Measurements from ENCODE around the gene ANKS1B. TPM values are rescaled to one million over a fixed set of nuclear protein-coding genes. Genes with fewer than 3 reads are reported as not detected.
"Not testable (repeated sequence)": the region's sequence is repeated elsewhere in the genome, so short reads cannot be mapped to it uniquely, and the experiment has no call there.

ANKS1B gene
- total and polyA plus RNA-seq, 3 experiments from 2014 or later: 0.39 to 0.60 TPM; not detected in 1

GRCh38 chr12:99732131-99732530 is 252.6 kb downstream of the ANKS1B start:
- Mint-ChIP-seq H3K9me3 (peaks cover 0 to 11% (median 7%) of the 10 kb centered on the region in 5 donors), H3K4me3 (no peak overlapping the region), H3K27me3 (peaks cover 0 to 1% of the 10 kb centered on the region in 2 donors), H3K27ac (no peak overlapping the region), H3K4me1 (no peaks in the 10 kb centered on the region), H3K36me3 (no peaks in the 10 kb centered on the region)
- H3K4me1 ChIP-seq (ENCODE audit: insufficient read depth, low read length): no peaks in the 10 kb centered on the region
- ChIA-PET CTCF (no interaction called here), POLR2A (no interaction called here)
- no peak for DNase-seq
- H3K27ac ChIP-seq (ENCODE audit: low read depth, low read length): no peak overlapping the region
- H3K27me3 ChIP-seq (ENCODE audit: insufficient read depth, low read length, poor library complexity, severe bottlenecking): no peaks in the 10 kb centered on the region
- no peaks in the 10 kb centered on the region for H3K36me3 ChIP-seq (ENCODE audit: insufficient read depth, low read length)
- H3K9me3 ChIP-seq (ENCODE audit: low read length): no peaks in the 10 kb centered on the region
- no peak overlapping the region for H3K4me3 ChIP-seq (ENCODE audit: low read length)

GRCh38 chr12:99722690-99723486 is 261.8 kb downstream of the ANKS1B start:
- H3K36me3 Mint-ChIP-seq: no peaks in the 10 kb centered on the region
- no peaks in the 10 kb centered on the region for H3K4me1 Mint-ChIP-seq
- no peaks in the 10 kb centered on the region for H3K9me3 ChIP-seq (ENCODE audit: low read length)
- POLR2A ChIA-PET: no interaction called here
- H3K27me3 Mint-ChIP-seq: no peaks in the 10 kb centered on the region
- H3K4me3 ChIP-seq (ENCODE audit: low read length): no peak overlapping the region
- DNase-seq: no peak
- no peaks in the 10 kb centered on the region for H3K27me3 ChIP-seq (ENCODE audit: insufficient read depth, low read length, poor library complexity, severe bottlenecking)
- CTCF ChIA-PET: no interaction called here
- no peaks in the 10 kb centered on the region for H3K4me1 ChIP-seq (ENCODE audit: insufficient read depth, low read length)
- H3K27ac Mint-ChIP-seq: no peak overlapping the region
- no peak overlapping the region for H3K27ac ChIP-seq (ENCODE audit: low read depth, low read length)
- peaks cover 4 to 16% (median 8%) of the 10 kb centered on the region in 5 donors for H3K9me3 Mint-ChIP-seq
- H3K36me3 ChIP-seq (ENCODE audit: insufficient read depth, low read length): no peaks in the 10 kb centered on the region
- H3K4me3 Mint-ChIP-seq: no peak overlapping the region

GRCh38 chr12:99721715-99722275 is 262.9 kb downstream of the ANKS1B start:
- DNase-seq: no peak
- Mint-ChIP-seq H3K4me1 (no peaks in the 10 kb centered on the region), H3K27me3 (no peaks in the 10 kb centered on the region), H3K9me3 (peaks cover 0 to 14% (median 11%) of the 10 kb centered on the region in 5 donors), H3K4me3 (no peak overlapping the region), H3K36me3 (no peaks in the 10 kb centered on the region), H3K27ac (no peak overlapping the region)
- ChIA-PET CTCF (no interaction called here), POLR2A (no interaction called here)
- Histone ChIP-seq H3K36me3 (ENCODE audit: insufficient read depth, low read length) (no peaks in the 10 kb centered on the region), H3K27ac (ENCODE audit: low read depth, low read length) (no peak overlapping the region), H3K9me3 (ENCODE audit: low read length) (no peaks in the 10 kb centered on the region), H3K27me3 (ENCODE audit: insufficient read depth, low read length, poor library complexity, severe bottlenecking) (no peaks in the 10 kb centered on the region), H3K4me3 (ENCODE audit: low read length) (no peak overlapping the region), H3K4me1 (ENCODE audit: insufficient read depth, low read length) (no peaks in the 10 kb centered on the region)

- H3K9me3 ChIP-seq (ENCODE audit: low read length); H3K27me3 Mint-ChIP-seq; H3K27ac ChIP-seq (ENCODE audit: low read depth, low read length); CTCF ChIA-PET; H3K36me3 Mint-ChIP-seq; H3K27me3 ChIP-seq (ENCODE audit: insufficient read depth, low read length, poor library complexity, severe bottlenecking); H3K4me1 Mint-ChIP-seq; DNase-seq; H3K36me3 ChIP-seq (ENCODE audit: insufficient read depth, low read length); H3K4me1 ChIP-seq (ENCODE audit: insufficient read depth, low read length); H3K4me3 ChIP-seq (ENCODE audit: low read length); POLR2A ChIA-PET; H3K27ac Mint-ChIP-seq; H3K4me3 Mint-ChIP-seq: not testable (repeated sequence)
- peaks cover 0 to 16% (median 11%) of the 10 kb centered on the region in 5 donors for H3K9me3 Mint-ChIP-seq
These were observed 264.7 kb downstream of the ANKS1B start for GRCh38 chr12:99720083-99720465.

GRCh38 chr12:99719411-99720082 is 265.2 kb downstream of the ANKS1B start:
- H3K4me1 Mint-ChIP-seq; H3K27ac ChIP-seq (ENCODE audit: low read depth, low read length); H3K27me3 ChIP-seq (ENCODE audit: insufficient read depth, low read length, poor library complexity, severe bottlenecking); H3K4me1 ChIP-seq (ENCODE audit: insufficient read depth, low read length); POLR2A ChIA-PET; H3K36me3 Mint-ChIP-seq; DNase-seq; H3K9me3 ChIP-seq (ENCODE audit: low read length); H3K4me3 Mint-ChIP-seq; H3K27ac Mint-ChIP-seq; H3K27me3 Mint-ChIP-seq; H3K4me3 ChIP-seq (ENCODE audit: low read length); H3K36me3 ChIP-seq (ENCODE audit: insufficient read depth, low read length); CTCF ChIA-PET: not testable (repeated sequence)
- peaks cover 0 to 16% (median 11%) of the 10 kb centered on the region in 5 donors for H3K9me3 Mint-ChIP-seq

- H3K9me3 ChIP-seq (ENCODE audit: low read length); CTCF ChIA-PET; H3K27ac ChIP-seq (ENCODE audit: low read depth, low read length); H3K4me3 ChIP-seq (ENCODE audit: low read length); H3K27ac Mint-ChIP-seq; DNase-seq; H3K4me1 Mint-ChIP-seq; H3K36me3 Mint-ChIP-seq; POLR2A ChIA-PET; H3K36me3 ChIP-seq (ENCODE audit: insufficient read depth, low read length); H3K27me3 ChIP-seq (ENCODE audit: insufficient read depth, low read length, poor library complexity, severe bottlenecking); H3K4me1 ChIP-seq (ENCODE audit: insufficient read depth, low read length); H3K27me3 Mint-ChIP-seq; H3K9me3 Mint-ChIP-seq; H3K4me3 Mint-ChIP-seq: not testable (repeated sequence)
These were observed 268.8 kb downstream of the ANKS1B start for GRCh38 chr12:99715841-99716510.

- DNase-seq; H3K27ac ChIP-seq (ENCODE audit: low read depth, low read length); H3K27me3 Mint-ChIP-seq; CTCF ChIA-PET; H3K27me3 ChIP-seq (ENCODE audit: insufficient read depth, low read length, poor library complexity, severe bottlenecking); H3K4me3 Mint-ChIP-seq; H3K36me3 ChIP-seq (ENCODE audit: insufficient read depth, low read length); POLR2A ChIA-PET; H3K9me3 ChIP-seq (ENCODE audit: low read length); H3K36me3 Mint-ChIP-seq; H3K27ac Mint-ChIP-seq; H3K4me1 ChIP-seq (ENCODE audit: insufficient read depth, low read length); H3K4me1 Mint-ChIP-seq; H3K4me3 ChIP-seq (ENCODE audit: low read length): not testable (repeated sequence)
- peaks cover 5 to 12% (median 9%) of the 10 kb centered on the region in 5 donors for H3K9me3 Mint-ChIP-seq
These were observed 269.8 kb downstream of the ANKS1B start for GRCh38 chr12:99714921-99715320.

GRCh38 chr12:99713946-99714520 is 270.7 kb downstream of the ANKS1B start:
- H3K27me3 Mint-ChIP-seq: no peaks in the 10 kb centered on the region
- H3K4me3 ChIP-seq (ENCODE audit: low read length): no peak overlapping the region
- POLR2A ChIA-PET: no interaction called here
- H3K36me3 ChIP-seq (ENCODE audit: insufficient read depth, low read length): no peaks in the 10 kb centered on the region
- no peak overlapping the region for H3K27ac ChIP-seq (ENCODE audit: low read depth, low read length)
- DNase-seq: no peak
- H3K4me1 Mint-ChIP-seq: no peaks in the 10 kb centered on the region
- H3K4me3 Mint-ChIP-seq: no peak overlapping the region
- peaks cover 5 to 12% (median 9%) of the 10 kb centered on the region in 5 donors for H3K9me3 Mint-ChIP-seq
- CTCF ChIA-PET: no interaction called here
- H3K36me3 Mint-ChIP-seq: no peaks in the 10 kb centered on the region
- H3K27ac Mint-ChIP-seq: no peak overlapping the region
- H3K9me3 ChIP-seq (ENCODE audit: low read length): no peaks in the 10 kb centered on the region
- no peaks in the 10 kb centered on the region for H3K4me1 ChIP-seq (ENCODE audit: insufficient read depth, low read length)
- H3K27me3 ChIP-seq (ENCODE audit: insufficient read depth, low read length, poor library complexity, severe bottlenecking): no peaks in the 10 kb centered on the region
